Body of pancreas (tissue), 4 donors: ENCODE data around the gene ZCCHC7. TPM values are rescaled to one million over a fixed set of nuclear protein-coding genes. Genes with fewer than 3 reads are reported as not detected.

Source experiments
- ATAC-seq: fragments of 150-250 bp; one replicate; pipeline ENCODE4 v1.9.1; 2016
- DNase-seq, 4 donors: peaks; one replicate each; pipeline ENCODE4 v3.0.0-alpha.2; 2019
- H3K27ac ChIP-seq, 4 donors: fragments of 200-600 bp; sonication (generic); 1 replicate in 3 of 4; 2 replicates in 1 of 4; pipeline versions ENCODE4 v1.5.1 to v1.6.1; 2016 to 2019; ENCODE audit warnings: mild to moderate bottlenecking in 1 of 4, mixed read lengths in 1 of 4, moderate library complexity in 1 of 4
- H3K27me3 ChIP-seq, 2 donors: fragments of 200-600 bp; sonication (generic); one replicate each; pipeline ENCODE4 v1.6.0; 2016; ENCODE audit warnings: mild to moderate bottlenecking in 1 of 2
- H3K36me3 ChIP-seq, 2 donors: fragments of 200-600 bp; sonication (generic); replicated peaks in 1 of 2; 2 replicates each; pipeline ENCODE4 v1.5.1; 2016; ENCODE audit warnings: low read depth in 2 of 2; ENCODE audit not compliant: insufficient read depth in 1 of 2
- H3K4me1 ChIP-seq: fragments of 200-600 bp; sonication (generic); one replicate; pipeline ENCODE4 v1.6.0; 2016
- H3K4me3 ChIP-seq, 2 donors: fragments of 200-600 bp; sonication (generic); 1 replicate in 1 of 2; 2 replicates in 1 of 2; pipeline ENCODE4 v1.5.1; 2016 to 2019
- H3K9me3 ChIP-seq, 3 donors: fragments of 200-600 bp; sonication (generic); 1 replicate in 2 of 3; 2 replicates in 1 of 3; pipeline ENCODE4 v1.5.1; 2016
- CTCF ChIP-seq, 7 experiments: fragments of 450-650 bp in 4 of 7; fragments of 200-600 bp in 3 of 7; sonication (generic) in 3 of 7; IDR thresholded peaks; one replicate each; pipeline ENCODE4 v1.5.1; 2016 to 2019; ENCODE audit warnings: antibody characterized with exemption in 7 of 7
- POLR2A ChIP-seq, 3 donors: fragments of 450-650 bp; IDR thresholded peaks; one replicate each; pipeline ENCODE4 v1.6.1; 2016; ENCODE audit warnings: antibody characterized with exemption in 3 of 3, mild to moderate bottlenecking in 2 of 3
- WGBS, 2 donors: methylation state at CpG; one replicate each; pipeline ENCODE4 v1.1.5; 2017; 5-methylcytosine and 5-hydroxymethylcytosine counted together
- intact Hi-C: fragments of 100-400 bp; cut with DNase I; formaldehyde crosslinking; loops from one replicate; pipeline ENCODE4 v1.15.1; 2023
- total RNA-seq, 2 donors: library from RNA; depleted of rRNA; stranded (reverse); fragments of >200 nt; gene quantifications; one replicate each; pipeline ENCODE4 v1.1.0, GENCODE V29; 2016

The ZCCHC7 gene
- total RNA-seq, 2 donors from 2014 or later = 10.1 to 18.1 TPM

- ATAC-seq (no peak), DNase-seq (no peak)
- Histone ChIP-seq H3K9me3 (no peaks in the 10 kb centered on the region), H3K4me1 (no peaks in the 10 kb centered on the region), H3K27me3 (no peaks in the 10 kb centered on the region), H3K36me3 (no peaks in the 10 kb centered on the region), H3K27ac (no peak overlapping the region), H3K4me3 (no peak overlapping the region)
- intact Hi-C loops = no loop called here
- TF ChIP-seq POLR2A (IDR thresholded peaks at IDR 0.05) (no peak), CTCF (IDR thresholded peaks at IDR 0.05) (no peak)
These were observed 172.5 kb downstream of the ZCCHC7 start for GRCh38 chr9:37292896-37293295.

GRCh38 chr9:37293664-37294524 is 173.5 kb downstream of the ZCCHC7 start:
- H3K4me3 ChIP-seq = no peak overlapping the region
- DNase-seq (no peak), ATAC-seq (no peak)
- H3K27me3 ChIP-seq = no peaks in the 10 kb centered on the region
- TF ChIP-seq CTCF (IDR thresholded peaks at IDR 0.05) (no peak), POLR2A (IDR thresholded peaks at IDR 0.05) (no peak)
- intact Hi-C loops = no loop called here
- no peaks in the 10 kb centered on the region for H3K4me1 ChIP-seq
- 59 to 72% methylated on average over 3 of the region's 3 CpGs for WGBS, 2 donors
- no peaks in the 10 kb centered on the region for H3K36me3 ChIP-seq
- no peak overlapping the region for H3K27ac ChIP-seq
- no peaks in the 10 kb centered on the region for H3K9me3 ChIP-seq

- no peaks in the 10 kb centered on the region for H3K27me3 ChIP-seq
- H3K4me1 ChIP-seq = no peaks in the 10 kb centered on the region
- no peak overlapping the region for H3K4me3 ChIP-seq
- no peaks in the 10 kb centered on the region for H3K36me3 ChIP-seq
- DNase-seq = no peak
- H3K9me3 ChIP-seq = no peaks in the 10 kb centered on the region
- no peak for TF ChIP-seq CTCF (IDR thresholded peaks at IDR 0.05)
- no peak for TF ChIP-seq POLR2A (IDR thresholded peaks at IDR 0.05)
- intact Hi-C loops = no loop called here
- H3K27ac ChIP-seq = no peak overlapping the region
- 38 to 57% methylated on average over 1 of the region's 1 CpG for WGBS, 2 donors
- no peak for ATAC-seq
These were observed 174.8 kb downstream of the ZCCHC7 start for GRCh38 chr9:37295178-37295577.

- TF ChIP-seq CTCF (IDR thresholded peaks at IDR 0.05) (peak in 3 of 7 experiments; percentile 18 to 25 (median 21)), POLR2A (IDR thresholded peaks at IDR 0.05) (no peak)
- Histone ChIP-seq H3K27ac (no peak overlapping the region), H3K36me3 (no peaks in the 10 kb centered on the region), H3K9me3 (no peaks in the 10 kb centered on the region), H3K4me1 (no peaks in the 10 kb centered on the region), H3K27me3 (no peaks in the 10 kb centered on the region), H3K4me3 (no peak overlapping the region)
- ATAC-seq = no peak
- no peak for DNase-seq
- intact Hi-C loops = no loop called here
These were observed 175.4 kb downstream of the ZCCHC7 start for GRCh38 chr9:37295796-37296195.

- Histone ChIP-seq H3K4me3 (no peak overlapping the region), H3K27me3 (no peaks in the 10 kb centered on the region), H3K27ac (no peak overlapping the region), H3K4me1 (no peaks in the 10 kb centered on the region), H3K9me3 (no peaks in the 10 kb centered on the region), H3K36me3 (no peaks in the 10 kb centered on the region)
- TF ChIP-seq CTCF (IDR thresholded peaks at IDR 0.05) (no peak), POLR2A (IDR thresholded peaks at IDR 0.05) (no peak)
- ATAC-seq = no peak
- 69 to 75% methylated on average over 3 of the region's 3 CpGs for WGBS, 2 donors
- no peak for DNase-seq
- intact Hi-C loops = no loop called here
These were observed 177.2 kb downstream of the ZCCHC7 start for GRCh38 chr9:37297592-37297991.
